Gastrocnemius medialis (tissue), 4 donors: ENCODE measurements around the gene PSD4. TPM values are rescaled to one million over a fixed set of nuclear protein-coding genes. Genes with fewer than 3 reads are reported as not detected.

Source experiments
- total RNA-seq, 4 donors: library from RNA; depleted of rRNA; stranded (reverse); fragments of >200 nt; gene quantifications; one replicate each; pipeline versions ENCODE4 v1.1.0 to v1.2.3, GENCODE V29; 2016

PSD4 gene
- total RNA-seq, 4 donors from 2014 or later: 0.32 to 1.3 (median 1.2) TPM

Other genes starting within 250 kb of the PSD4 start
- gene IL36G, start 196.0 kb upstream of the PSD4 start, total RNA-seq: not detected
- not detected for gene IL36A, start 168.5 kb upstream of the PSD4 start, total RNA-seq
- not detected for gene IL36B, start 121.1 kb upstream of the PSD4 start, total RNA-seq
- not detected for gene IL36RN, start 114.8 kb upstream of the PSD4 start, total RNA-seq
- not detected for gene IL1F10, start 106.0 kb upstream of the PSD4 start, total RNA-seq
- under 1 TPM in 2 of 4 donors, not detected in 2; 0.51 to 0.91 TPM for gene IL1RN, start 46.4 kb upstream of the PSD4 start, total RNA-seq
- gene PAX8, start 105.0 kb downstream of the PSD4 start, total RNA-seq: 1 to 10 TPM in 3 of 4 donors, under 1 TPM in 1; 0.27 to 8.7 (median 2.1) TPM